ENCODE results near the gene VEPH1.

DNA sequence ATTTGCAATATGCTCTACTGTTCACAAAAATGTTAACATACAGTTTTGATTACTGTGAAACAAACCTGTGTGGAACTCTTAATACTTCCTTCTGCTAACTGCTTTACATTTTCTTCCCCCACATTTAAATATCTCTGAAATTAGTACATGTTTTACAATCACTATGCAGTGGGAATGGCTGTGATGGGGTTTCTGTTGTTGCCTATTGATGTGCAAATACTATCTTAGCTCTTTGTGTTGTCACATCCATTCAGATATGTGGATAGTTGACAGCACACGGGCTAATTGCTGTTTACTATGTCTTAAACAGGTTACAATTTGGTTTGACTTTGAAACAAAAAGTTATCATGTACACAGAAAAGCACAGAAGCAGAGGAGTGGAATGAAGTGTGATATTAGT lies 247.4 kb downstream of the VEPH1 start:
- TF ChIP-seq, protein P1, sequence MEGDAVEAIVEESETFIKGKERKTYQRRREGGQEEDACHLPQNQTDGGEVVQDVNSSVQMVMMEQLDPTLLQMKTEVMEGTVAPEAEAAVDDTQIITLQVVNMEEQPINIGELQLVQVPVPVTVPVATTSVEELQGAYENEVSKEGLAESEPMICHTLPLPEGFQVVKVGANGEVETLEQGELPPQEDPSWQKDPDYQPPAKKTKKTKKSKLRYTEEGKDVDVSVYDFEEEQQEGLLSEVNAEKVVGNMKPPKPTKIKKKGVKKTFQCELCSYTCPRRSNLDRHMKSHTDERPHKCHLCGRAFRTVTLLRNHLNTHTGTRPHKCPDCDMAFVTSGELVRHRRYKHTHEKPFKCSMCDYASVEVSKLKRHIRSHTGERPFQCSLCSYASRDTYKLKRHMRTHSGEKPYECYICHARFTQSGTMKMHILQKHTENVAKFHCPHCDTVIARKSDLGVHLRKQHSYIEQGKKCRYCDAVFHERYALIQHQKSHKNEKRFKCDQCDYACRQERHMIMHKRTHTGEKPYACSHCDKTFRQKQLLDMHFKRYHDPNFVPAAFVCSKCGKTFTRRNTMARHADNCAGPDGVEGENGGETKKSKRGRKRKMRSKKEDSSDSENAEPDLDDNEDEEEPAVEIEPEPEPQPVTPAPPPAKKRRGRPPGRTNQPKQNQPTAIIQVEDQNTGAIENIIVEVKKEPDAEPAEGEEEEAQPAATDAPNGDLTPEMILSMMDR (IDR thresholded peaks at IDR 0.05; ENCODE audit: borderline replicate concordance, extremely low read depth, low read length, poor library complexity, severe bottlenecking) = no peak
- TF ChIP-seq EZH2 (IDR thresholded peaks at IDR 0.05; ENCODE audit: borderline replicate concordance, low read depth, low read length, severe bottlenecking) = no peak

Measured in DND-41 (cell line).